ENCODE measurements around the gene FAM234B. TPM values are rescaled to one million over a fixed set of nuclear protein-coding genes. Genes with fewer than 3 reads are reported as not detected.
A peak's percentile ranks its signal among the peaks of the same experiment; 100 is the strongest.

FAM234B gene, protein sequence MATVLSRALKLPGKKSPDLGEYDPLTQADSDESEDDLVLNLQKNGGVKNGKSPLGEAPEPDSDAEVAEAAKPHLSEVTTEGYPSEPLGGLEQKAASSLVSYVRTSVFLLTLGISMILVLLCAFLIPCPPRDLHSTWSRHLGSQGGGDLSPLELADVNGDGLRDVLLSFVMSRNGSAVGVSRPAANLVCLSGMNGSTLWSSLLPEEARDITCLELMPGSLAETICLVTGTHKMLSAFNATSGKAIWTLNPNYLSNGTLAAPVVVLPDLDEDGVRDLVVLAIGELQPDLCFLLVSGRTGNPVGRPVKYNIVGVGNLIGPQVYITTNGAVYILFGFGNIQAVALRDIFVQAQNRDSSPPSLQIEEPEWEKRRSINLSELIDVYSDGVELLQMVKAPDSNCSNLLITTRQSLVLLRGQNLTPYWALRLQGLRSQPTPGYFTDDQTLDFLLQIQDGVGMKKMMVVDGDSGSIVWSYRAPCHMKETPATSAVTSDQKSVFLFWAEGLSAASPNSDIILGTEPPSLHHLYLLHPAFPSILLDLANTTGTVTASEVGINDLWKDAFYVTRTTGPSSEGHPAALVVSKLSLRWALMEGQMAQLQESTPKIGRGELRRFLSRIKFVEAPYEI
- total RNA-seq: 1 to 10 TPM in 3 of 4 donors, under 1 TPM in 1; 0.60 to 2.6 (median 1.8) TPM

DNA sequence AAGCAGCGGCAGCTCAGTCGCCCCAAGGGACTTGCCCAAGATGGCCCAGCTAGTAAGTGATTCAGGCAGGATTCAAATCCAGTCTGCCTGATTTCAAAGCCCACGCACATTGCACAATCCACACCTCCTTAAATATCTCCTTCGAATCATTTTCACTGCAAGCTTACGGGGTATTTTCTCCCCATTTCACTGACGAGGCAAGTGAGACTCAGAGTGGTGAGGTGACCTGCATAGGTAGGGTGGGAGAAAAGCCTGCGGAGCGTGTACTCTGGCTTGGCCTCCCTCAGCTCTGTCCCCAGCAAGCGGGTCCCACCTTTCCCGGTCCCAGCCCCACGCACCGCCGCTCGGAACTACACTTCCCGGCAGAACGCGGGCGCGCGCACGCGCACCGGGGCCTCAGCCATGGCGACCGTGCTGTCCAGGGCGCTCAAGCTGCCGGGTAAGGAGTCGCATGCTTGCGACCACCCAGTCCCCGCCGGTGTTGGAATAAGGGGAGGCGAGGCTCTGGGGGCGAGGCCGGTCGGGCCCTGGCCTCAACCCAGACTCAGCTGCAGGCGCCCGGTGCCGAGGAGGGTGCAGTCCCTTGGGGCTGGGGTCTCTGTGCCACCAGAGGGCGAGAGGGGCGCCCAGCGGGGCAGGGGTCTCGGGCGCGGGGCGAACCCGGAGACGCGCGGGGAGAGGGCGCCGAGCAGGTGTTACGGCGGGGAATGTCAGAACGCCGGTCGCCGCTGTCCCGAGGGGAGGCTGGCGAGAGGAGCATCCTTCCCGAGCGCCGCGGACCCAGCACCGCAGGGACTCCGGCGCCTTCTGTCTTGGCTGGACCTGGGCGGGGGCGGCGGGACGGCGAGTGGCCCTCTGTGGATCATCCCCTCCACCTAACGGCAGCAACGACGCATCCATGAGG is at the start of gene FAM234B:
TSS of gene FAM234B (plus strand) at position 380 of the 904 bp plus-strand sequence. CDS start at position 403, 23 bp downstream.
- Histone ChIP-seq H3K4me1 (peaks cover 7 to 35% (median 20%) of the 10 kb centered on the region in 4 donors), H3K4me3 (peak within 1 kb of the TSS; percentile 83 to 90 (median 87)), H3K9me3 (no peaks in the 10 kb centered on the region), H3K27me3 (peaks cover 60% of the 10 kb centered on the region), H3K27ac (peak within 1 kb of the TSS; percentile 42 to 73 (median 62)), H3K36me3 (no peaks in the 10 kb centered on the region)
- peak; percentile 79 for DNase-seq
- in situ Hi-C loops (cut with MboI; ENCODE audit: low pct_ligation_motif_present in 1 of 4, low pct_unique_long_range_greater_than_20kb in 1 of 4, low sequenced_read_pairs in 3 of 4) (no loop called here), intact Hi-C loops (cut with DNase I; ENCODE audit: low total_unique reads) (no loop called here)
- WGBS, 2 donors (ENCODE audit: low coverage in 1 of 2): 7 to 26% methylated on average over 3 to 37 of the region's 74 CpGs
- no peak for TF ChIP-seq POLR2A (IDR thresholded peaks at IDR 0.05)
- peak in 1 of 3 donors; percentile 36 for TF ChIP-seq POLR2AphosphoS5 (IDR thresholded peaks at IDR 0.05)

DNA sequence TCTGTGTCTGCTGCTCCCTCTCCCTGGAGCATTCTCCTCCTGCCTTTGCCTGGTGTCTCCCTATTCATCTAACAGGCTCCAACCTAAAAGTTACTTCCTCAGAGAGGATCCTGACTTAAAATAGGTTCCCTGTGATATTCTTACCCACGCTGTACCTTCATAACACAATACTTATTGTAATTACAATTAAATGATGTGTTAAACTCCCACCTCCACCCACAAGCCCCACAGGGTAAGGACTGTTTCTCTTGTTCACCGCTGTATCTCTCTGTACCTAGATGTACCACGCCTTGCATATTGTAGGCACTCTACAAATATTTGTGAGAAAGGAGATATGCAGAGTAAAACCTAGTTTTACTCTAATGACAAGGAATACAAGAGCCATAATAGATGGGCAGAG is 49.1 kb upstream of the FAM234B start:
- in situ Hi-C loops (cut with MboI; ENCODE audit: low pct_ligation_motif_present in 1 of 4, low pct_unique_long_range_greater_than_20kb in 1 of 4, low sequenced_read_pairs in 3 of 4) (loop anchor here in 1 of 4 donors (25.0 kb wide), 1 partner anchor 158 kb away; no protein-coding TSS in a partner anchor), intact Hi-C loops (cut with DNase I; ENCODE audit: low total_unique reads) (no loop called here)
- Histone ChIP-seq H3K36me3 (no peaks in the 10 kb centered on the region), H3K27ac (no peak overlapping the region), H3K9me3 (no peaks in the 10 kb centered on the region), H3K4me3 (no peak overlapping the region), H3K27me3 (no peaks in the 10 kb centered on the region), H3K4me1 (peaks cover 6 to 40% (median 28%) of the 10 kb centered on the region in 4 donors)
- no peak for DNase-seq
- 96 to 97% methylated on average over 3 of the region's 3 CpGs for WGBS, 2 donors (ENCODE audit: low coverage in 1 of 2)
- TF ChIP-seq, protein P1, sequence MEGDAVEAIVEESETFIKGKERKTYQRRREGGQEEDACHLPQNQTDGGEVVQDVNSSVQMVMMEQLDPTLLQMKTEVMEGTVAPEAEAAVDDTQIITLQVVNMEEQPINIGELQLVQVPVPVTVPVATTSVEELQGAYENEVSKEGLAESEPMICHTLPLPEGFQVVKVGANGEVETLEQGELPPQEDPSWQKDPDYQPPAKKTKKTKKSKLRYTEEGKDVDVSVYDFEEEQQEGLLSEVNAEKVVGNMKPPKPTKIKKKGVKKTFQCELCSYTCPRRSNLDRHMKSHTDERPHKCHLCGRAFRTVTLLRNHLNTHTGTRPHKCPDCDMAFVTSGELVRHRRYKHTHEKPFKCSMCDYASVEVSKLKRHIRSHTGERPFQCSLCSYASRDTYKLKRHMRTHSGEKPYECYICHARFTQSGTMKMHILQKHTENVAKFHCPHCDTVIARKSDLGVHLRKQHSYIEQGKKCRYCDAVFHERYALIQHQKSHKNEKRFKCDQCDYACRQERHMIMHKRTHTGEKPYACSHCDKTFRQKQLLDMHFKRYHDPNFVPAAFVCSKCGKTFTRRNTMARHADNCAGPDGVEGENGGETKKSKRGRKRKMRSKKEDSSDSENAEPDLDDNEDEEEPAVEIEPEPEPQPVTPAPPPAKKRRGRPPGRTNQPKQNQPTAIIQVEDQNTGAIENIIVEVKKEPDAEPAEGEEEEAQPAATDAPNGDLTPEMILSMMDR (IDR thresholded peaks at IDR 0.05): no peak
- TF ChIP-seq EP300 (IDR thresholded peaks at IDR 0.05; ENCODE audit: low read depth) (no peak), POLR2A (IDR thresholded peaks at IDR 0.05) (no peak), POLR2AphosphoS5 (IDR thresholded peaks at IDR 0.05) (no peak)

DNA sequence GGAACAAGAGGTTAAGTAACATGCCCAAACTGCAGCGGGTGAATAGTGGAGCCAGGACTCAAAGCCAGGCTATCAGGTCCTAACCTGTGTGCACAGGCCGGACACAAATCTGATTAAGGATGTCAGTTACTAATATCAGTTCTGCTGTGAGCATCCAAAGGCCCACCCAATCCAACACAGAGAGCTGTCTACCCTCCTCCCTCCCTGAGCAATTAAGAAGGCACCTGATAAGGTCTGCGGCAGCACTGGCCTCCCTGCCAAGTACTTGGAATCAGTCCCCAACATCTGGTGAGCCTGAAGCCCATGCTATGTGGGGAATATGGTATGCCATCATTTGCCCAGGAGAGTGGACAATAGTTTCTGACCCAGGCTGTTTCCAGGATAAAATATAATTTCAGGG is 48.0 kb upstream of the FAM234B start:
- 79 to 87% methylated on average over 2 to 3 of the region's 3 CpGs for WGBS, 2 donors (ENCODE audit: low coverage in 1 of 2)
- H3K27me3 ChIP-seq: no peaks in the 10 kb centered on the region
- no peak overlapping the region for H3K27ac ChIP-seq
- DNase-seq: no peak
- H3K9me3 ChIP-seq: no peaks in the 10 kb centered on the region
- TF ChIP-seq EP300 (IDR thresholded peaks at IDR 0.05; ENCODE audit: low read depth) (no peak), POLR2AphosphoS5 (IDR thresholded peaks at IDR 0.05) (no peak), POLR2A (IDR thresholded peaks at IDR 0.05) (no peak)
- TF ChIP-seq, protein P1 (IDR thresholded peaks at IDR 0.05): no peak
- no peak overlapping the region for H3K4me3 ChIP-seq
- H3K36me3 ChIP-seq: no peaks in the 10 kb centered on the region
- H3K4me1 ChIP-seq: peaks cover 5 to 42% (median 27%) of the 10 kb centered on the region in 4 donors
- in situ Hi-C loops (cut with MboI; ENCODE audit: low pct_ligation_motif_present in 1 of 4, low pct_unique_long_range_greater_than_20kb in 1 of 4, low sequenced_read_pairs in 3 of 4): loop anchor here in 1 of 4 donors (25.0 kb wide), 1 partner anchor 159 kb away; no protein-coding TSS in a partner anchor
- intact Hi-C loops (cut with DNase I; ENCODE audit: low total_unique reads): no loop called here

DNA sequence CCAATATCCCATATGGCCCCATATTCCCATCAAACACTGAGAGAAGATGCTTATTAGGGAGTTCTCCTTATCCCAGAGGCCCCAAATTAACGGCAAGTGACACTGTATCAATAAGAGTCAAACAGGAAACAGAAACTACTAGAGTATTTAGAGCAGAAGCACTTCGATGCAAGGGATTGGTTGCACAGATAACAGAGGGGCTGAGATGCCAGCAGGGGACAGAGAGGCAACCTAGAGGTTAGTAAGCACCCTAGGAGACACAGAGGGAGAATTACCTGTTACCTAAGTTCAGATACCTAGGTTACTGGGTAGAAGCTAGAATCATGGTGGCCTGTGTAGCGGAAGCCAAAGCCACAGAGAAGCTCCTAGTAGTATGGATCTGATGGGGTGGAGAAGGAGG is 47.0 kb upstream of the FAM234B start:
- DNase-seq: no peak
- no peaks in the 10 kb centered on the region for H3K36me3 ChIP-seq
- 65 to 70% methylated on average over 3 of the region's 3 CpGs for WGBS, 2 donors (ENCODE audit: low coverage in 1 of 2)
- H3K4me1 ChIP-seq: peaks cover 0 to 39% (median 25%) of the 10 kb centered on the region in 4 donors
- TF ChIP-seq POLR2AphosphoS5 (IDR thresholded peaks at IDR 0.05) (no peak), EP300 (IDR thresholded peaks at IDR 0.05; ENCODE audit: low read depth) (no peak)
- H3K9me3 ChIP-seq: no peaks in the 10 kb centered on the region
- H3K27ac ChIP-seq: no peak overlapping the region
- no peaks in the 10 kb centered on the region for H3K27me3 ChIP-seq
- in situ Hi-C loops (cut with MboI; ENCODE audit: low pct_ligation_motif_present in 1 of 4, low pct_unique_long_range_greater_than_20kb in 1 of 4, low sequenced_read_pairs in 3 of 4) (loop anchor here in 1 of 4 donors (25.0 kb wide), 1 partner anchor 160 kb away; no protein-coding TSS in a partner anchor), intact Hi-C loops (cut with DNase I; ENCODE audit: low total_unique reads) (no loop called here)
- no peak overlapping the region for H3K4me3 ChIP-seq
